Rectal smooth muscle tissue (tissue), 1 donor: ENCODE data around the gene MLH1.

ENCODE experiments used
- H3K27ac ChIP-seq: one replicate; pipeline ENCODE4 v1.7.0; 2013; ENCODE audit warnings: low read depth, low read length, inconsistent platforms
- H3K27me3 ChIP-seq: one replicate; pipeline ENCODE4 v1.7.0; 2013; ENCODE audit warnings: low read length; ENCODE audit not compliant: control insufficient read depth, insufficient read depth
- H3K36me3 ChIP-seq: one replicate; pipeline ENCODE4 v1.7.0; 2013; ENCODE audit warnings: low read length; ENCODE audit not compliant: control insufficient read depth, insufficient read depth
- H3K4me1 ChIP-seq: one replicate; pipeline ENCODE4 v1.7.0; 2013; ENCODE audit warnings: low read length; ENCODE audit not compliant: control insufficient read depth, insufficient read depth
- H3K4me3 ChIP-seq: one replicate; pipeline ENCODE4 v1.7.0; 2013; ENCODE audit warnings: low read length
- H3K9ac ChIP-seq: one replicate; pipeline ENCODE4 v1.7.0; 2013; ENCODE audit warnings: low read length

The MLH1 gene

GRCh38 chr3:37086918-37087317 lies 93.6 kb downstream of the MLH1 start:
- Histone ChIP-seq H3K36me3 (peaks cover 2% of the 10 kb centered on the region), H3K4me1 (no peaks in the 10 kb centered on the region), H3K4me3 (no peak overlapping the region), H3K27me3 (no peaks in the 10 kb centered on the region), H3K9ac (no peak overlapping the region), H3K27ac (no peak overlapping the region)

- no peak overlapping the region for H3K4me3 ChIP-seq
- H3K4me1 ChIP-seq = no peaks in the 10 kb centered on the region
- no peak overlapping the region for H3K9ac ChIP-seq
- H3K36me3 ChIP-seq = peaks cover 2% of the 10 kb centered on the region
- no peaks in the 10 kb centered on the region for H3K27me3 ChIP-seq
- no peak overlapping the region for H3K27ac ChIP-seq
These were observed 94.6 kb downstream of the MLH1 start for GRCh38 chr3:37087870-37088269.

DNA sequence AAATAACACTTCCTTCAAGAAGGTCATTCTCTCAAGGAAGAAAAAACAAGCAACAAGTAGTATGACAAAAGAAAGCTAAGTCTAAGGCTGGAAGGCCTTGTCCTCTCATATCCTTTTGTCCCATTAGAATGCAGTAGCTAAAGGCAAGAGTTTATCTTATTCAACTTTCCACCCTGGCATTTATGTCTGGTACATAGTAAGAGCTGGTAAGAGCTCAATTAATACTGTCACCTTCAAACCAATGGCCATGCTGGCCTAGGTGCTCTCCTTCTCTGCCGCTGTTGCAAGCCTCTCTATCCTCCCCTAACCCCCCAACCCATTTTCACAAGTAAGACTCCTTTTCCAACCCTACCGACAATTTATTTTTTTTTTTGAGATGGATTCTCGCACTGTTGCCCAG lies 99.2 kb downstream of the MLH1 start:
- Histone ChIP-seq H3K36me3 (no peaks in the 10 kb centered on the region), H3K4me3 (no peak overlapping the region), H3K9ac (no peak overlapping the region), H3K4me1 (no peaks in the 10 kb centered on the region), H3K27ac (no peak overlapping the region), H3K27me3 (no peaks in the 10 kb centered on the region)

- no peaks in the 10 kb centered on the region for H3K36me3 ChIP-seq
- H3K27me3 ChIP-seq = no peaks in the 10 kb centered on the region
- H3K4me1 ChIP-seq = no peaks in the 10 kb centered on the region
- H3K9ac ChIP-seq = no peak overlapping the region
- no peak overlapping the region for H3K4me3 ChIP-seq
- no peak overlapping the region for H3K27ac ChIP-seq
These were observed 100.2 kb downstream of the MLH1 start for GRCh38 chr3:37093481-37093880.

GRCh38 chr3:37094636-37095035 lies 101.3 kb downstream of the MLH1 start:
- Histone ChIP-seq H3K9ac (no peak overlapping the region), H3K4me1 (no peaks in the 10 kb centered on the region), H3K27ac (no peak overlapping the region), H3K4me3 (no peak overlapping the region), H3K27me3 (no peaks in the 10 kb centered on the region), H3K36me3 (no peaks in the 10 kb centered on the region)

- Histone ChIP-seq H3K9ac (no peak overlapping the region), H3K27me3 (no peaks in the 10 kb centered on the region), H3K27ac (no peak overlapping the region), H3K4me1 (no peaks in the 10 kb centered on the region), H3K36me3 (no peaks in the 10 kb centered on the region), H3K4me3 (no peak overlapping the region)
These were observed 103.0 kb downstream of the MLH1 start for GRCh38 chr3:37096288-37096687.

- Histone ChIP-seq H3K36me3 (no peaks in the 10 kb centered on the region), H3K9ac (no peak overlapping the region), H3K4me3 (no peak overlapping the region), H3K27me3 (no peaks in the 10 kb centered on the region), H3K4me1 (no peaks in the 10 kb centered on the region), H3K27ac (no peak overlapping the region)
These were observed 103.7 kb downstream of the MLH1 start for GRCh38 chr3:37096975-37097374.

GRCh38 chr3:37097776-37098175 lies 104.5 kb downstream of the MLH1 start:
- no peaks in the 10 kb centered on the region for H3K4me1 ChIP-seq
- H3K9ac ChIP-seq = no peak overlapping the region
- H3K27ac ChIP-seq = no peak overlapping the region
- no peak overlapping the region for H3K4me3 ChIP-seq
- no peaks in the 10 kb centered on the region for H3K27me3 ChIP-seq
- H3K36me3 ChIP-seq = no peaks in the 10 kb centered on the region

GRCh38 chr3:37098884-37099283 lies 105.6 kb downstream of the MLH1 start:
- no peak overlapping the region for H3K4me3 ChIP-seq
- H3K9ac ChIP-seq = no peak overlapping the region
- no peak overlapping the region for H3K27ac ChIP-seq
- H3K27me3 ChIP-seq = no peaks in the 10 kb centered on the region
- H3K4me1 ChIP-seq = no peaks in the 10 kb centered on the region
- H3K36me3 ChIP-seq = no peaks in the 10 kb centered on the region

GRCh38 chr3:37099469-37099868 lies 106.2 kb downstream of the MLH1 start:
- Histone ChIP-seq H3K4me1 (no peaks in the 10 kb centered on the region), H3K27ac (no peak overlapping the region)

DNA sequence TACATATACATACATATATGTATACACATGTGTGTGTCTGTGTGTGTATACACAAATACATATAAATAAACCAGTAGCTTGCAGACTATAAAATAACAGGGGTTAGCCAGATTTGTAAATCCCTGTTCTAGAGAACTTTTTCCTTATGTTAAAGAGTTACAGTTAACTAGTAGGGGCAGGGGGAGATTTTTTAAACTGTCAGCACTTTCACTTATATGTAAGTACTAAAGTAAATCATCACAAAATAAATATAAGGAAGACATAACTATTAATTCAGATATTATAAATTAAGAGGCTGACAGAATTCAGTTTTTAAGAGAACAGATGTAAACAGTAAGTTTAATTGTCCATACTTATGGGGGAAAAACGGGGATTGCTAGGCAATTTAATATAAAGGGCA lies 107.1 kb downstream of the MLH1 start:
- Histone ChIP-seq H3K27me3 (no peaks in the 10 kb centered on the region), H3K9ac (no peak overlapping the region), H3K36me3 (no peaks in the 10 kb centered on the region), H3K4me1 (no peaks in the 10 kb centered on the region), H3K27ac (no peak overlapping the region), H3K4me3 (no peak overlapping the region)

More at GRCh38 chr3:37099469-37099868, 106.2 kb downstream of the MLH1 start:
- H3K9ac ChIP-seq = no peak overlapping the region
- H3K27me3 ChIP-seq = no peaks in the 10 kb centered on the region
- no peaks in the 10 kb centered on the region for H3K36me3 ChIP-seq
- H3K4me3 ChIP-seq = no peak overlapping the region
